ENCODE results near the gene NKAIN4.

NKAIN4 gene

GRCh38 chr20:63295422-63295821 lies 41.2 kb upstream of the NKAIN4 start:
- TF ChIP-seq RAD21 (IDR thresholded peaks at IDR 0.05; ENCODE audit: low read depth) (no peak), TAF1 (IDR thresholded peaks at IDR 0.05; ENCODE audit: low read depth) (no peak), USF1 (IDR thresholded peaks at IDR 0.05) (no peak), ZBTB7A (IDR thresholded peaks at IDR 0.05; ENCODE audit: low read depth) (no peak), REST (IDR thresholded peaks at IDR 0.05; ENCODE audit: low read depth) (no peak), TEAD4 (IDR thresholded peaks at IDR 0.05) (no peak), CREB1 (IDR thresholded peaks at IDR 0.05; ENCODE audit: low read depth) (no peak), CEBPB (IDR thresholded peaks at IDR 0.05) (no peak), EGR1 (IDR thresholded peaks at IDR 0.05) (no peak), NFIC (IDR thresholded peaks at IDR 0.05) (no peak), MAX (IDR thresholded peaks at IDR 0.05) (no peak), EP300 (IDR thresholded peaks at IDR 0.05; ENCODE audit: borderline replicate concordance) (no peak), TCF12 (IDR thresholded peaks at IDR 0.05; ENCODE audit: low read depth) (no peak), YY1 (IDR thresholded peaks at IDR 0.05; ENCODE audit: low read depth) (no peak), FOXM1 (IDR thresholded peaks at IDR 0.05; ENCODE audit: borderline replicate concordance, low read depth) (no peak)

GRCh38 chr20:63295018-63295417 lies 40.8 kb upstream of the NKAIN4 start:
- TF ChIP-seq NFIC (IDR thresholded peaks at IDR 0.05), result no peak
- TF ChIP-seq TCF12 (IDR thresholded peaks at IDR 0.05; ENCODE audit: low read depth), result no peak
- no peak for TF ChIP-seq EP300 (IDR thresholded peaks at IDR 0.05; ENCODE audit: borderline replicate concordance)
- no peak for TF ChIP-seq CEBPB (IDR thresholded peaks at IDR 0.05)
- TF ChIP-seq TAF1 (IDR thresholded peaks at IDR 0.05; ENCODE audit: low read depth), result no peak
- TF ChIP-seq FOXM1 (IDR thresholded peaks at IDR 0.05; ENCODE audit: borderline replicate concordance, low read depth), result no peak
- TF ChIP-seq ZBTB7A (IDR thresholded peaks at IDR 0.05; ENCODE audit: low read depth), result no peak
- TF ChIP-seq EGR1 (IDR thresholded peaks at IDR 0.05), result no peak
- TF ChIP-seq YY1 (IDR thresholded peaks at IDR 0.05; ENCODE audit: low read depth), result no peak
- TF ChIP-seq CREB1 (IDR thresholded peaks at IDR 0.05; ENCODE audit: low read depth), result no peak
- no peak for TF ChIP-seq USF1 (IDR thresholded peaks at IDR 0.05)
- no peak for TF ChIP-seq TEAD4 (IDR thresholded peaks at IDR 0.05)
- TF ChIP-seq MAX (IDR thresholded peaks at IDR 0.05), result no peak
- TF ChIP-seq RAD21 (IDR thresholded peaks at IDR 0.05; ENCODE audit: low read depth), result no peak
- no peak for TF ChIP-seq REST (IDR thresholded peaks at IDR 0.05; ENCODE audit: low read depth)

GRCh38 chr20:63294536-63294900 lies 40.3 kb upstream of the NKAIN4 start:
- TF ChIP-seq TAF1 (IDR thresholded peaks at IDR 0.05; ENCODE audit: low read depth) (no peak), NFIC (IDR thresholded peaks at IDR 0.05) (no peak), FOXM1 (IDR thresholded peaks at IDR 0.05; ENCODE audit: borderline replicate concordance, low read depth) (no peak), USF1 (IDR thresholded peaks at IDR 0.05) (no peak), MAX (IDR thresholded peaks at IDR 0.05) (no peak), CEBPB (IDR thresholded peaks at IDR 0.05) (no peak), CREB1 (IDR thresholded peaks at IDR 0.05; ENCODE audit: low read depth) (no peak), EGR1 (IDR thresholded peaks at IDR 0.05) (no peak), TCF12 (IDR thresholded peaks at IDR 0.05; ENCODE audit: low read depth) (no peak), YY1 (IDR thresholded peaks at IDR 0.05; ENCODE audit: low read depth) (no peak), ZBTB7A (IDR thresholded peaks at IDR 0.05; ENCODE audit: low read depth) (no peak), EP300 (IDR thresholded peaks at IDR 0.05; ENCODE audit: borderline replicate concordance) (no peak), TEAD4 (IDR thresholded peaks at IDR 0.05) (no peak), REST (IDR thresholded peaks at IDR 0.05; ENCODE audit: low read depth) (no peak), RAD21 (IDR thresholded peaks at IDR 0.05; ENCODE audit: low read depth) (no peak)
